HG02840 (cell line): ENCODE results near the gene STX18.

Source experiments
- ATAC-seq: cut with Tn5 transposase; IDR thresholded peaks from one replicate; pipeline ENCODE4 v1.9.1; 2021; ENCODE audit warnings: mild to moderate bottlenecking, moderate library complexity, moderate number of reproducible peaks; ENCODE audit not compliant: unreplicated experiment, low FRiP score

Gene STX18

DNA sequence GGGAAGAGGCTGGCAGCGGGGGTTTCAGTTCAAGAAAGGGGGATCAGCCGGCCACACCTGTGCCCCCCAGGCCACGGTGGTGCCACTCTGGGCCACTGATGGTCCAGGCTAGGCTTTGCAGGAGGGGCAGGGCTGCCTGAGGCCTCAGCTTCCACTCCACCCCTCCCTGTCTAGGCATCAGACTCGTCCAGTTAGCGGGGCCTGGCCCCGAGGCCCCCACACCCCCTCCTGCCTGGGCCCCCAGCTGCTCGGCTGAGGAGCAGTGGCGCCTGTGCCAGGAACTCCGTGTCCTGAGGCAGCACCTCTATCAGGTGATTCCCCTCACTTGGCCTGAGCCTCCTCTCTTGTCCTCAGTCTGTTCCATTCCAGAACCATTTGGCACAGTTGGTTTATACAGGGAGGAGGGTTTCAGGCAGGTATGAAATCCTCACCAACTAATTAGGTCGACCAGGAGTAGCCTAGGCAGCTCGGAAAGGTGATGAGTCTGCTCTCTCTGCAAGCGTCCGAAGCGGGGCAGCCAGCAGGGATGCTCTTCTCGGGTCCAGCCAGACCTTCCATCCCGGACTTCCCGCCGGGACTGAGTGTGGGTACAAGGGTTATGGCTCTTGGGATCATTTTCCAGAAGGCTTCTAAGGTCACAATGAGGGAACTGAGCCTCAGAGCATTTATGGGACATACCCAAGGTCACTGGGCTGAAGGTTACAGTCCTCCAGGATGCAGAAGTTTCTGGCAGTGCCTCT, 152.8 kb downstream of the STX18 start:
- no peak for ATAC-seq

DNA sequence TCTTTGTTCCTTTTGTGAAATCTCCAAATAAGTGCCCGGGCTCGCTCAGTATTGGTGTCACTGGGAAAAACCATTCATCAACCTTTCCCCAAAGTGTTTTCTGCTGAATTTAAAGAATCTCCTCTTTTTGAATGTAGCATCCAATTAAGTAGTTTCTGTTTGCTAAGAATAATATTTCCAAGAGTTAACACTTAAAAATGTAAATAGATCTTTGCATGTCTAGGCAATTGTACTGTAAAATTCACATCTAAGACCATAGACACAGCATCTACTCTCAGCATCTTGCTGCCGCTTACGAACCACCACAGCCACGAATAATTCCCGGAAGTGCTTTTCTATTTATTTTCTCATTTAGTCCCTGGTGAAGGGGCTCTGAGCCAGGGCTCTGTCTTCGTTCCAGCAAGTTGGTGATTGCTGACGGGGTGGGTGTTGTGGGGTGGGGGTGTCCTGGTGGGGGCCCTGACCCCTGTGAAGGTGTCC, 153.5 kb downstream of the STX18 start:
- ATAC-seq, result no peak

DNA sequence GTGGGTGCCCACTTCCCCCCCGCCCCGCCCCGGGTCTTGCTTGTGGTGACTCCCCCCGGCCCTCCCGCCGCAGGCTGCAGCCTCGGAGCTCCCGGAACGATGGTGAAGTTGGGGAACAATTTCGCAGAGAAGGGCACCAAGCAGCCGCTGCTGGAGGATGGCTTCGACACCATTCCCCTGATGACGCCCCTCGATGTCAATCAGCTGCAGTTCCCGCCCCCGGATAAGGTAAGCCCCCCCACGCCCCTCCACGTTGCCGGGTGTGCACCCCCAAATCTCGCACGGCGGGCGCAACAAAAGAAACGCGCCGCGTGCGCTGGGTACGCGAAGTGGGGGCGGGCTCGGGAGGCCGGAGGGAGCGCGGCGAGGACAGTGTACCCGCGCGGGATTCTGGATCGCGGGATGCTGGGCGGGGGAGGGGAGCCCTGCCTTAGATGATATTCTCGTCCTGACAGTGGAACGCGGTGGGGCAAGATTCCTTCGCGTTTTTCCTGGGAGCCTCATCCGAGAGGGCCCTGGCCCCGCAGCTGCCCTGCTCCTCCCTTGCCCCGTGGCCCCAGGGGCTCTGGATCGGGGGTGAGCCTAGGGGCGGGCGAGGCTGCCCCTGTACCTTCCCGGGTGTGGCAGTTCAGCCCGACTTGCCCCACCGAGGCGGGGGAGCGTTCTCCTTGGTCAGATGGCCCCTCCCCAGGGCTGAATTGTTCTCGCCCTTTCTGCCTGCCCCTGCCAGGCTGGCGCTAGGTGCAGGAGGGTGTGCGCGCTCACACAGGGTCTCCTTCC, 154.1 kb downstream of the STX18 start:
- ATAC-seq, result no peak

DNA sequence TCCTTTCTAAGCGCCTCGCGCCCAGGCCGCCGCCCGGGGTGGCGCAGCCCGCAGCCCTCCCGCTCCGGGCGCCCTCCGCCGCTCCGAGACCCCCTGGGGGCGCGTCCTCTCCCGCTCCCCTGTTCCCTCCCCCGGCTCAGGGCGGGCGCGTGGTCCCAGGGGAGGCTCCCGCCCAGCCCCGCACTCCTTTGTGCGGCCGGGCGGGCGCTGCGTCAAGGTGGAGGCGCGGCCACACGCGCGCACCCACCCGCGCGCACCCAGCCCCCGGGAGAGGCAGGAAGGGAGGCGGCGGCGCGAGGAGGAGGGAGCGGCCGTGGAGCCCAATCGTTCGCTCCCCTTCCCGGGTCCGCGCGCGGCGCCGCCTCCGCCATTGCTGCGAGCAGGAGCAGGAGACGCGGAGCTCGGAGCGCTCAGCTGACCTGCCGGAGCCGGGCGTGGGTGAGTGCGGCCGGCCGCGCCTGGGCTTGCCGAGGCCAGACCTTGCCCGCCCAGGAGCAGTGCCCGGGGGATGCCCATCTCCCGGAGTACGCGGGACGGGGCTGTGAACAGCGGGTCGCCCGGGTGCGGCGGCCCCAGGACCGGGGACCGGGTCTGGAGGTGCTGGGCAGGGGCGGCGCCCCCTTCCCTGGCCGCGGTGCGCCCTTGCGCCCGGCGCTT, 155.0 kb downstream of the STX18 start, which contains the start of gene NSG1:
TSS of gene NSG1 (plus strand) at position 367 of the 657 bp plus-strand sequence. CDS start 528 bp downstream, outside the sequence.
- no peak for ATAC-seq

DNA sequence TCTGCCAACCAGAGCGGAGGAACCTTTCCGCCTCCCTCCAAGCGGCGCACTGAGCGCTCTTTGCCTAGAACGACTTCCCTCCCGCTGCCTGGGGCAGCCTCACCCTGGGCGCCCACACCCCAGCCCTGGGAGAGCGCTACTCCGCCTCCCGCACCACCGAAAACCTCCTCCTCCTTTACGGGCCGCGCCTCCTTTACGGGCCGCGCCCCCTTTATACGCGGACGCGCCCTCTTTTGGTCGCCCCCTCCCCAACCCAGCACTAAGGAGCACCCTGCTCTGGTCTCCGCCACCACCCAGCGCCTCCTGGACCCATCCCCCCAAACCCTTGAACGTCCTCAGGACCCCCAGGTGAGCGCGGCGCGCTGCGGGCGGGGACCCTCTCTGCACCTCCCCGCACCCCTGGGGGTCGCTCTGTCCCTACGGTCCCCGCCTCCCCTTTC, 155.5 kb downstream of the STX18 start:
- no peak for ATAC-seq

DNA sequence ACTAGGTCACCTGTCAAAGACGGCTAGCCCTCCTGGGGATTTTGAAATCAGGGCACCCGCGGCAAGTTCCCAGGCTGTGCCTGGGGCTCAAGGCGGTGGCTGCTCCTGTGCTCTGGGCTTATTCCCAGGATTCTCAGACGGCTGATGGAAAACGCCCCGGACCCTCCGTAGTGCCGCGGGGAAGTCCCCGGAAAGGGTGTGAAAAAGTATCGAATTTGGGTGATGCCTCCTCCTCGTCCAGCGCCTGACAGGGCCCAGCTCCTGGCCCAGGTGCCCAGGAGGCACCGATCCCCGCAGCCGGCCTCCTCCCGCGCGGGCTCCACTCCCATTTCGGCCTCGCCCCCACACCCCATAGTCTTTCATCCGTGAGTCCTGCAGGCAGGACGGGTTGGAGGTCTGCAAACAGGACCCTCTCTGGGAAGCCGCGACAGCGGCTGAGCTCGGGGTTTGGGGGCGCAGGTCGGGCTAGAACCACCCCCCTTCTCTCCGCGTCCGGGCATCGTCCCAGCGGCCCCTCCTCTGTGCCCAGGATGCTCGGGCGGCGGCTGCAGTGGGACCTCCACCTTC, 156.0 kb downstream of the STX18 start:
- no peak for ATAC-seq

DNA sequence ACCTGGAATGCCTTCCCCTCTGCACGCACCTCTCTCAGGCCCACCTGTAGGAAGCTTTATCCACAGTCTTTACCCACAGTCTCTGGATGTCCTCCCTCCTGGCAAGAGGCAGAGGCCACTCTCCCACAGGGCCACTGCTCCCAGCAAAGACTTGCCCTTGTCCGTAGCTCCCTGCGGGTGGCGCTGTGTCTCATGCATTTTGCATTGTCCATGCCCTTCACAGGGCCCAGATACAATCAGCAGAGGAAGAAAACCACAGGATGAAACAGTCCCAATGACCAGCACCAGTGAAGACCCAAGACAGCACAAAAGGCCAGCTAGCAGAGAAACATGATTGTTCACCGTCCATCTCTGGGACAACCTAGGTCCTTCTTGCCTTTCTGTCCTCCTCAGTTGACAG, 157.0 kb downstream of the STX18 start:
- no peak for ATAC-seq

DNA sequence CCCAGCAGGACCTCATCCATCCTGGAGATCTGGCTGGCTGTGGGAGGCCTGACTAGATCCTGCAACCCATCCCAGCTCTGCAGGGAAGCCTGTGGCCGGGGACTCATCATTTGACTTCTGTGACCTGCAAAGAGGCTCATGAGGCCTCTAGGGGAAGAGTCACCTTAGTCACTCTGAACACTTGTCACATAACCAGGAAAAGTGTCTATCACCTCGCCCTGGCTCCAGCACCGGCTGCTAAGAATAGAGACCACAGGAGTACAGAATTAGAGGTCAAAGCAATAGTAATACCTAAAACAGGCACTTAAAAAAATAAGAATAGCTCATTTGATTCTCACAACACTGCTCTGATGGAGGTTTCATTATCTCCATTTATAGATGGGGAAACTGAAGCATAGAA, 158.8 kb downstream of the STX18 start:
- ATAC-seq, result no peak

DNA sequence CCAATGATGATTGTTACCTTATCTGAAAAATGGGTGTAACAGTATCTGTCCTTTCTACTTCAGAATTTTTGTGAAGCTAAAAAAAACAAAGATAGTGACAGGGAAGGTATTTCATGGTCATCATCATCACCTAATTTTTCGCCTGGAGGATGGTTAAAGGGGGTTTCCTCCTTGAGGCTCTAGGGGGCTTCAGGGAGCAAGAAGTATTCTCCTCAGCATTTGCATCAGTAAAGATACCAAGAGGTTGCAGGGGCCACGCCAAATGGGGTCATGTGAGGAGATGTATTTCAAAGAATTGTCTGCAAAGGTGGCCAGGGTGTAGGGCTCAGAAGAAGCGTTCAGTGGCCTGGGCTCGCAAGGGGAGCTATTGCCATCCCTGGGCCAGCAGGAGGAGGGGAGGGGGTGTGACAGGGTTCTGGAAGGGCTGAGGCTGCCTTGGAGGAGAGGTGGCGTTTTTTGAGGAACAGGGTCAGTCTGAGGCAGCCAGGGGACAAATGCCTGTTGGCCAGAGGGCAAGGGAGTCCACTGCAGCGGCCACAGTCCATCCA, 162.2 kb downstream of the STX18 start:
- no peak for ATAC-seq

DNA sequence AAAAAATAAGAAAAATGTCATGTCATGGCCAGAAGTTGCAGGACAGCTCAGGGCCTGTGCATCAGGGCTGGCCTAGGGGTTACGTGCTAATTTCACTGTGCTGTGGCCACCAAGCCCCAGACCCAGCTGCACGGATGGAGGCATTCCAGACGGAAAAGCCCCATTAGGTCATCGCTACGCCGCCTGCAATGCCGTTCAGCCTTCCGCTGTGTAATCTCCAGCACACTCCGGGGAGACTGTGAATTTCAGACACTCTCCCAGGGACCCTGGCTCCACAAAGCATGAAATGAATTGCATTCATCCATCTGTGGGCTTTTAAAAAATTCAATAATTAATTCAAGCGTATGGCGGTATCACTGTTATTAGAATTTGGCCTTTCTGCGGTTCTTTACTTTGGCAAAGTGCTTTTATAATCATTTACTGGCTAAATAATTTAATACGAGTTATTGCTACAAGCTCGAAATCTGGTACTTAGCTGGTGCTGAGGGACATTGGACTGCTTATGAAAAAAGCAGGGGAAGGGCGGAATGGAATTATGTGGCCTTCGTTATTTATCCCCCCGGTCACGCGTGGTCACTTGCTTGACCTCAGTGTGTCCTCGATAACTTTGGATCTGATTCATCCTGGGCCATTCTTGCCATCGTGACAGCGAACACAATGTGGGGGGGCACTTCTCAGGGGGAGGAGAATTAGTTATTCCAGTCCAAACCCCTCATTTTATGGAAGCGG, 164.0 kb downstream of the STX18 start:
- ATAC-seq, result no peak

DNA sequence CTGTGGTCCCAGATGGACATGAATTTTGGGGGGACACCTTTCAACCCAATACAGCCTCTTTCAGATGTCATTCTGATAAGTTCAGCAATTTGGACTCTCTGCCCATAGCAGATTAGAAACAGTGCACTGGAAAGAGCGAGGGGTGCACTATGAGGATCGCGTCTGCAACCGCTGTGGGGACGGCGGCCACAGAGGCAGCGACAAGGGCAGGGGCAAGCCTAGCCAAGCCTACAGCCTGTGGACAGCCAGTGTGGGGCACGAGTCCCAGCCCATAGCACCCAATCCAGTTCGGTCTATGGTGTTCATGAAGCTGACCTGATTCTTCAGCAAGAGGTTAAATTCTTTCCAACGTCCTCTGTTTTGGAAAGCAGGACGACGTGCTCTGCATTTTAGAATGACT, 164.7 kb downstream of the STX18 start:
- no peak for ATAC-seq

DNA sequence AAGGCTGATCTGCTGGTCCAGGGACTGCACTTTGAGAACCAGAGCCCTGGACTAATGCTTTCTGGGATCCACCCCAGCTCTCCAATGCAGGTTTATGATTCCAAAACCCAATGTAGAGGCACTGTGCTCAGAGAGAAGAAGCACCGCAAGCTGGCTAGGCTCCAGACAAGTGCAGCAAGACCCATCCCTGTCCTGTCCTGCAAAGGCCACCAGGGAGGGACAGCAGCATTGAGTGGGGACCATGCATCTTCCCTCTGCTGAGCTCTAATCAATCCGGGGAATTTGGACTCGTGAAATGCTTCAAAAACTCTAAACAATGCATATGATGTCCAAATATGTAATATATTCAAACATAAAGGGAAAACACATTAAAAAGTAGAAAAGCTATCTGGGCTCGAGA, 165.8 kb downstream of the STX18 start:
- ATAC-seq, result no peak

DNA sequence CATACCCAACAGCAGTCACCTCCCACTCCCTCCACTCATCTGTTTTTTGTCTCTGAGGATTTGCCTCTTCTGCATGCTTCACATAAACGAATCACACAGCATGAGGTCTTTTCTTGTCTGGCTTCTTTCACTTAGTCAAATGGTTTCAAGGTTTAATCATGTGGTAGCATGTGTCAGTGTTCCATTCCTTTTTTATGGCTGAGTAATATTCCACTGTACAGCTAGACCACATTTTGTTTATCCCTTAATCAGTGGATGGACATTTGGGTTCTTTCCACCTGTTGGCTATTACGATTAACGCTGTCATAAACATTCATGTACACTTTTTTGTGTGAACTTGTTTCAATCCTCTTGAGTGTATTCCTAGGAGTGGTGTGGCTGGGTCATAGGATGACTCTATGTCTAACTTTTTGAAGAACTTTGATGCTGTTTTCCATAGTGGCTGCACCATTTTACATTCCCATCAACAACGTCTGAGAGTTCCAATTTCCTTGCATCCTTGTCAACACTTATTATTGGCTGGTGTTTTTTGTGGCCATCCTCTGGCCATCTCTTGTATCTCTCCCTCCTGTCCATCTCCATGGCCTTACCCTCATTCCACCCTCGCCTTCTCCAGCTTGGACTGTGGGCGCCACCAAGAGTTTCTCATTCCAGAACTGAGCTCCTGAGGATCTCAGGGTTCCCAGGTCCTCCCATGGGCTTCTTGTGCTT, 167.3 kb downstream of the STX18 start:
- ATAC-seq, result no peak
